ENCODE data around the gene SPRR4. TPM values are rescaled to one million over a fixed set of nuclear protein-coding genes. Genes with fewer than 3 reads are reported as not detected.

The SPRR4 gene
- total and polyA plus RNA-seq, 2 donors (not counting 1 experiment from before 2014, with no cell fraction given): not detected

GRCh38 chr1:152981146-152981871 is 10.9 kb downstream of the SPRR4 start:
- Histone ChIP-seq H3K4me2 (replicated peaks; ENCODE audit: low read depth, low read length, poor library complexity, severe bottlenecking) (no peak overlapping the region), H3K27ac (ENCODE audit: low read length in 2 of 2) (no peak overlapping the region), H2AFZ (ENCODE audit: insufficient read depth, low read depth, low read length, poor library complexity, severe bottlenecking) (no peak overlapping the region), H3K9me3 (ENCODE audit: control extremely low read depth in 1 of 3, control insufficient read depth in 2 of 3, insufficient read depth in 1 of 3, low read length in 2 of 3) (peaks cover 0 to 1% (median 0%) of the 10 kb centered on the region in 3 donors), H3K27me3 (replicated peaks in 1 of 4; ENCODE audit: control extremely low read depth in 1 of 4, control insufficient read depth in 3 of 4, insufficient read depth in 4 of 4, low read length in 3 of 4) (peaks cover 0 to 19% (median 4%) of the 10 kb centered on the region in 4 experiments), H3K36me3 (replicated peaks in 1 of 2; ENCODE audit: control extremely low read depth in 1 of 2, control insufficient read depth in 1 of 2, extremely low read depth in 1 of 2, insufficient read depth in 2 of 2, low read length in 1 of 2) (no peaks in the 10 kb centered on the region), H3K9ac (ENCODE audit: low read length) (no peak overlapping the region), H3K79me2 (ENCODE audit: control insufficient read depth, insufficient read depth, low read length) (no peaks in the 10 kb centered on the region), H3K4me3 (ENCODE audit: control extremely low read depth in 1 of 5, extremely low read depth in 1 of 5, insufficient read depth in 1 of 5, low read depth in 2 of 5, low read length in 4 of 5) (no peak overlapping the region), H3K4me1 (ENCODE audit: control insufficient read depth in 2 of 2, insufficient read depth in 2 of 2, low read length in 2 of 2) (no peaks in the 10 kb centered on the region), H4K20me1 (ENCODE audit: control insufficient read depth, insufficient read depth, low read length, poor library complexity, severe bottlenecking) (no peaks in the 10 kb centered on the region)
- peaks cover 45% of the 10 kb centered on the region for H3K27me3 Mint-ChIP-seq
- H3K4me1 Mint-ChIP-seq: no peaks in the 10 kb centered on the region
- H3K4me3 Mint-ChIP-seq: no peak overlapping the region
- TF ChIP-seq CTCF (IDR thresholded peaks at IDR 0.05) (no peak), EZH2 (IDR thresholded peaks at IDR 0.05; ENCODE audit: borderline replicate concordance, insufficient read depth, low read depth, low read length, poor library complexity, severe bottlenecking) (no peak)
- H3K9me3 Mint-ChIP-seq (ENCODE audit: insufficient read depth): no peaks in the 10 kb centered on the region
- no peak for ATAC-seq (ENCODE audit: low read depth)
- intact Hi-C loops (cut with micrococcal nuclease): no loop called here
- ChIA-PET CTCF (no interaction called here), POLR2A (no interaction called here)
- DNase-seq: no peak
- 81% methylated on average over 3 of the region's 6 CpGs for WGBS (ENCODE audit: insufficient coverage)
- H3K27ac Mint-ChIP-seq: no peak overlapping the region

- no peak for DNase-seq
- H3K36me3 ChIP-seq (replicated peaks in 1 of 2; ENCODE audit: control extremely low read depth in 1 of 2, control insufficient read depth in 1 of 2, extremely low read depth in 1 of 2, insufficient read depth in 2 of 2, low read length in 1 of 2): no peaks in the 10 kb centered on the region
- peaks cover 0 to 19% (median 4%) of the 10 kb centered on the region in 4 experiments for H3K27me3 ChIP-seq (replicated peaks in 1 of 4; ENCODE audit: control extremely low read depth in 1 of 4, control insufficient read depth in 3 of 4, insufficient read depth in 4 of 4, low read length in 3 of 4)
- ChIA-PET POLR2A (no interaction called here), CTCF (no interaction called here)
- no peak overlapping the region for H3K4me2 ChIP-seq (replicated peaks; ENCODE audit: low read depth, low read length, poor library complexity, severe bottlenecking)
- Mint-ChIP-seq H3K27ac (no peak overlapping the region), H3K9me3 (ENCODE audit: insufficient read depth) (no peaks in the 10 kb centered on the region), H3K27me3 (peaks cover 48% of the 10 kb centered on the region), H3K4me3 (no peak overlapping the region), H3K4me1 (no peaks in the 10 kb centered on the region)
- no peaks in the 10 kb centered on the region for H4K20me1 ChIP-seq (ENCODE audit: control insufficient read depth, insufficient read depth, low read length, poor library complexity, severe bottlenecking)
- H3K9me3 ChIP-seq (ENCODE audit: control extremely low read depth in 1 of 3, control insufficient read depth in 2 of 3, insufficient read depth in 1 of 3, low read length in 2 of 3): peaks cover 0 to 1% (median 0%) of the 10 kb centered on the region in 3 donors
- H3K4me1 ChIP-seq (ENCODE audit: control insufficient read depth in 2 of 2, insufficient read depth in 2 of 2, low read length in 2 of 2): no peaks in the 10 kb centered on the region
- no peaks in the 10 kb centered on the region for H3K79me2 ChIP-seq (ENCODE audit: control insufficient read depth, insufficient read depth, low read length)
- H3K27ac ChIP-seq (ENCODE audit: low read length in 2 of 2): no peak overlapping the region
- no peak for ATAC-seq (ENCODE audit: low read depth)
- TF ChIP-seq EZH2 (IDR thresholded peaks at IDR 0.05; ENCODE audit: borderline replicate concordance, insufficient read depth, low read depth, low read length, poor library complexity, severe bottlenecking) (no peak), CTCF (IDR thresholded peaks at IDR 0.05) (no peak)
- intact Hi-C loops (cut with micrococcal nuclease): no loop called here
- no peak overlapping the region for H2AFZ ChIP-seq (ENCODE audit: insufficient read depth, low read depth, low read length, poor library complexity, severe bottlenecking)
- H3K4me3 ChIP-seq (ENCODE audit: control extremely low read depth in 1 of 5, extremely low read depth in 1 of 5, insufficient read depth in 1 of 5, low read depth in 2 of 5, low read length in 4 of 5): no peak overlapping the region
- 83% methylated on average over 4 of the region's 4 CpGs for whole genome bisulfite sequencing (ENCODE audit: insufficient coverage)
- H3K9ac ChIP-seq (ENCODE audit: low read length): no peak overlapping the region
Observed at GRCh38 chr1:152982076-152982475, 11.6 kb downstream of the SPRR4 start.

Measured in B cell (primary cell).